ENCODE data around the gene GBX2.

GRCh38 chr2:236162031-236162845 is 5.9 kb downstream of the GBX2 start:
- no peak for TF ChIP-seq CTCF (IDR thresholded peaks at IDR 0.05)
- TF ChIP-seq POLR2AphosphoS5 (IDR thresholded peaks at IDR 0.05; ENCODE audit: low read depth, low read length) = no peak
- TF ChIP-seq REST (IDR thresholded peaks at IDR 0.05; ENCODE audit: insufficient read depth in 1 of 2, low read depth in 2 of 2, low read length in 1 of 2) = no peak

Data from Panc1 (cell line).